ENCODE measurements around the gene MACF1.

DNA sequence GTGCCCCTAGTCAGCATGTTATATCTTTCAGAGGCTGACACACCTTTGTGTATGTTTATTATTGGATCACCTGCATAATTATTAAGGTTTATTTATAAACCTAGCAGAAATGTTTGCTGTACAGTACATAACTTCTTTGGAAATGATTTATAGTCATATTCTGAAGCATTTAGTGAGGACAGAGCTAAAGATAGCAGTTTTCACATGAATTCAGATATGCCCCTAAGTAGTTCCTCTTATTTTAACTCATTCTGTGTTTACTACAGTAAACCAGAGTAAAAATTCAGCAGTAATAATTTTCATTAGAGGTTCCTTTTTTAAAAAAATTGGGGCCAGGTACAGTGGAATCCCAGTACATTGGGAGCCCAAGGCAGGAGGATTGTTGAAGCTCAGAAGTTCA, 265.5 kb downstream of the MACF1 start:
- TF ChIP-seq SP1 (IDR thresholded peaks at IDR 0.05) (no peak), FOXA1 (IDR thresholded peaks at IDR 0.05) (no peak), ZNF384 (IDR thresholded peaks at IDR 0.05) (no peak), FOXM1 (IDR thresholded peaks at IDR 0.05; ENCODE audit: borderline replicate concordance) (no peak), BHLHE40 (IDR thresholded peaks at IDR 0.05; ENCODE audit: borderline replicate concordance) (no peak)

Measured in HEK293T (cell line).